Smooth muscle cell (in vitro differentiated cells): ENCODE measurements around the gene ALK. TPM values are rescaled to one million over a fixed set of nuclear protein-coding genes. Genes with fewer than 3 reads are reported as not detected.

Experiments used
- DNase-seq: peaks from one replicate; lab custom pipeline; 2025; ENCODE audit not compliant: unreplicated experiment; lab: John Stamatoyannopoulos, UW
- H2AFZ ChIP-seq: fragments of 200-600 bp; sonication (generic); 2 replicates; pipeline ENCODE4 v1.6.0; 2016; ENCODE audit warnings: antibody characterized with exemption, low read depth, mild to moderate bottlenecking
- H3F3A ChIP-seq: fragments of 200-600 bp; sonication (generic); 2 replicates; pipeline ENCODE4 v1.6.0; 2017; ENCODE audit warnings: antibody characterized with exemption, low read depth
- H3K27ac ChIP-seq: fragments of 200-600 bp; sonication (generic); 2 replicates; pipeline ENCODE4 v1.5.1; 2016; ENCODE audit warnings: low read depth, mild to moderate bottlenecking
- H3K27me3 ChIP-seq: fragments of 200-600 bp; sonication (generic); 2 replicates; pipeline ENCODE4 v1.6.1; 2016; ENCODE audit warnings: low read depth, mild to moderate bottlenecking
- H3K36me3 ChIP-seq: fragments of 200-600 bp; sonication (generic); 2 replicates; pipeline ENCODE4 v1.5.1; 2016; ENCODE audit warnings: low read depth
- H3K4me1 ChIP-seq: fragments of 200-600 bp; sonication (generic); 2 replicates; pipeline ENCODE4 v1.5.1; 2016; ENCODE audit warnings: low read depth
- H3K4me2 ChIP-seq: fragments of 200-600 bp; sonication (generic); 2 replicates; pipeline ENCODE4 v1.6.0; 2016; ENCODE audit warnings: mild to moderate bottlenecking
- H3K4me3 ChIP-seq: fragments of 200-600 bp; sonication (generic); 2 replicates; pipeline ENCODE4 v1.5.1; 2016; ENCODE audit warnings: mild to moderate bottlenecking
- H3K79me2 ChIP-seq: fragments of 200-600 bp; sonication (generic); 2 replicates; pipeline ENCODE4 v1.6.0; 2016; ENCODE audit warnings: low read depth, mild to moderate bottlenecking
- H3K9ac ChIP-seq: fragments of 200-600 bp; sonication (generic); 2 replicates; pipeline ENCODE4 v1.6.0; 2016; ENCODE audit warnings: low read depth
- H3K9me3 ChIP-seq: fragments of 200-600 bp; sonication (generic); replicated peaks from 2 replicates; pipeline ENCODE4 v1.5.1; 2016; ENCODE audit warnings: low read depth
- H4K20me1 ChIP-seq: fragments of 200-600 bp; sonication (generic); 2 replicates; pipeline ENCODE4 v1.6.0; 2016; ENCODE audit warnings: low read depth
- CTCF ChIP-seq: fragments of 200-600 bp; sonication (generic); IDR thresholded peaks from 2 replicates; pipeline ENCODE4 v1.5.1; 2017; ENCODE audit warnings: borderline replicate concordance, mild to moderate bottlenecking, antibody characterized with exemption; ENCODE audit not compliant: insufficient read depth, poor library complexity, severe bottlenecking
- WGBS: methylation state at CpG from one replicate; pipeline ENCODE4 v1.1.7; 2016; ENCODE audit warnings: low lambda C conversion rate; 5-methylcytosine and 5-hydroxymethylcytosine counted together
- polyA plus RNA-seq: library from polyadenylated mRNA; unstranded; fragments of >200 nt; fragmentation: Nextera tagmentation; extraction: Ambion mirVana; gene quantifications from 2 replicates; pipeline ENCODE4 v1.2.1, GENCODE V29; 2016
- total RNA-seq: library from RNA; depleted of rRNA; stranded (reverse); fragments of >200 nt; gene quantifications from 2 replicates; pipeline ENCODE4 v1.2.3, GENCODE V29; 2014

The ALK gene
- total and polyA plus RNA-seq, 2 experiments from 2014 or later = 0.13 to 0.19 TPM

DNA sequence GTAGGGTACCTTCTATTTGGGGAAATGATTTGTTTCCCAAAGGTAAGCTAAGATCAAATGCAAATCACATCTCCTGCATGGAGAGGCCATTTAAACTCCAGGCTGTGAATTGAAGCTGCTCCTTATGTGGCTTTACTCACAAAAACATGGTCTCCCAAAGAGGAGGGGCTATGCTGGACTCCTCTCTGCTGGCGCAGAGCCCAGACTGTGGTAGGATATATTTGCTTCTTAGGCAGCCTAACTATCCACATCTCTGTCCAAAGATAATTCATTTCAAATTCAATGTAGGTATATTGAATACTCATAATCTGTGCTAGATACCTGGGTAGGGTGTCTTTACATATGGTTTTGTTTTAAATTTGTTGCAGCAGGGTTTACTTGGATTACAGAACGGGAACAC, 358.5 kb downstream of the ALK start:
- Histone ChIP-seq H3K9me3 (no peaks in the 10 kb centered on the region), H3K27ac (no peak overlapping the region), H3K9ac (no peak overlapping the region), H3K4me1 (no peaks in the 10 kb centered on the region), H3K4me2 (no peak overlapping the region), H3K36me3 (no peaks in the 10 kb centered on the region), H3K4me3 (no peak overlapping the region), H3F3A (no peaks in the 10 kb centered on the region), H3K27me3 (peaks cover 40% of the 10 kb centered on the region), H3K79me2 (no peaks in the 10 kb centered on the region), H4K20me1 (no peaks in the 10 kb centered on the region), H2AFZ (no peak overlapping the region)
- no peak for TF ChIP-seq CTCF
- 96% methylated on average over 2 of the region's 2 CpGs for WGBS
- DNase-seq = no peak

DNA sequence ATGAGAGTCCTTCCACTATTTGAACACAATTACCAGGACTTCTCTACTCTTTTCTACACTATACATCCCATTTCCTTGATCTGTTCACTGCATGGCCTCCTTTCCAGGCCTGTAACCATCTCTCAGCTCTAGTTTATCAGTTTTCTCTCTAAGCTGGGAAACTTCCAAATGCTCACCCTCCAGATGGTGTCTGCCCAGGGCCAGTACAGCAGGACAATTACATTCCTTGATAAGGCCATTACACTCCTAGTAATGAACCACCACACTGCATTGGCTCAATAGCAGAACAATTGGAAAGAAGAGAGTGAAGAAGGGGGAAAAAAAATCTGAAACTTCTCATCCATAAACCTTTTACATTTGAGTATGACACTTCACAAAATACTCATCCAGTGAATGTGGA, 359.1 kb downstream of the ALK start:
- Histone ChIP-seq H3K79me2 (no peaks in the 10 kb centered on the region), H4K20me1 (no peaks in the 10 kb centered on the region), H3K27me3 (peaks cover 34% of the 10 kb centered on the region), H3F3A (no peaks in the 10 kb centered on the region), H3K9me3 (no peaks in the 10 kb centered on the region), H3K4me1 (no peaks in the 10 kb centered on the region), H3K9ac (no peak overlapping the region), H3K4me3 (no peak overlapping the region), H3K4me2 (no peak overlapping the region), H2AFZ (no peak overlapping the region), H3K36me3 (no peaks in the 10 kb centered on the region), H3K27ac (no peak overlapping the region)
- no peak for TF ChIP-seq CTCF
- no peak for DNase-seq

- Histone ChIP-seq H3K27ac (no peak overlapping the region), H3K4me3 (no peak overlapping the region), H3K4me1 (no peaks in the 10 kb centered on the region), H3F3A (no peaks in the 10 kb centered on the region), H3K79me2 (no peaks in the 10 kb centered on the region), H3K27me3 (peaks cover 32% of the 10 kb centered on the region), H3K9me3 (no peaks in the 10 kb centered on the region), H2AFZ (no peak overlapping the region), H4K20me1 (no peaks in the 10 kb centered on the region), H3K9ac (no peak overlapping the region), H3K36me3 (no peaks in the 10 kb centered on the region), H3K4me2 (no peak overlapping the region)
- DNase-seq = no peak
- TF ChIP-seq CTCF = no peak
- 98% methylated on average over 4 of the region's 4 CpGs for WGBS
These were observed 359.8 kb downstream of the ALK start for GRCh38 chr2:29561628-29562027.

DNA sequence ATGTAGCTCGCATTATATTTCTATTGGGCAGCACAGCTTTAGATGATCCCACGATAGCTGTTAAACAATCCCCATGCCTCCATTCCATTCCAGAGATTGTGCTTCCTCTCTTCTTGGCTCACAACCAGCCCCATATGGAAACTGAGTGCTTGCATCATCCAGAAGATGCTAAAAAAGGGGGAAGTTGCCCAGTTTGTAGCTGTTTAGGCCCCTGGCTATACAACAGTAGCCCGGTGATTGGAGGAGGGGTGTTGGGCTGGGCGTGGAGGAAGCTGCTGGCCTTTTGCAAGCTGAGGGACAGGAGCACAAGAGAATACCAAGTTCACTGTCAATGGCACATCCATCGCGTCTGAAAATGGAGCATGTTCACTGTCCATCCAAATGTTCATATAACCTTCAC, 360.2 kb downstream of the ALK start:
- Histone ChIP-seq H2AFZ (no peak overlapping the region), H4K20me1 (no peaks in the 10 kb centered on the region), H3K27me3 (peaks cover 32% of the 10 kb centered on the region), H3K4me2 (no peak overlapping the region), H3F3A (no peaks in the 10 kb centered on the region), H3K36me3 (no peaks in the 10 kb centered on the region), H3K9ac (no peak overlapping the region), H3K79me2 (no peaks in the 10 kb centered on the region), H3K4me3 (no peak overlapping the region), H3K4me1 (no peaks in the 10 kb centered on the region), H3K27ac (no peak overlapping the region), H3K9me3 (no peaks in the 10 kb centered on the region)
- TF ChIP-seq CTCF = no peak
- WGBS = 82% methylated on average over 6 of the region's 6 CpGs
- DNase-seq = no peak
